Stimulated activated CD8-positive, alpha-beta memory T cell treated with anti-CD3 and anti-CD28 coated beads, Interleukin-4, amount 100 ng/mL, for 4 hours (primary cell): Measurements from ENCODE around the gene SNX25.
"Not testable (repeated sequence)": the region's sequence is repeated elsewhere in the genome, so short reads cannot be mapped to it uniquely, and the experiment has no call there.

Source experiments
- DNase-seq, 2 donors: peaks; one replicate each; pipeline ENCODE4 v3.0.0-alpha.2; 2020; ENCODE audit warnings: low read depth in 2 of 2, low spot score in 1 of 2

The SNX25 gene

DNA sequence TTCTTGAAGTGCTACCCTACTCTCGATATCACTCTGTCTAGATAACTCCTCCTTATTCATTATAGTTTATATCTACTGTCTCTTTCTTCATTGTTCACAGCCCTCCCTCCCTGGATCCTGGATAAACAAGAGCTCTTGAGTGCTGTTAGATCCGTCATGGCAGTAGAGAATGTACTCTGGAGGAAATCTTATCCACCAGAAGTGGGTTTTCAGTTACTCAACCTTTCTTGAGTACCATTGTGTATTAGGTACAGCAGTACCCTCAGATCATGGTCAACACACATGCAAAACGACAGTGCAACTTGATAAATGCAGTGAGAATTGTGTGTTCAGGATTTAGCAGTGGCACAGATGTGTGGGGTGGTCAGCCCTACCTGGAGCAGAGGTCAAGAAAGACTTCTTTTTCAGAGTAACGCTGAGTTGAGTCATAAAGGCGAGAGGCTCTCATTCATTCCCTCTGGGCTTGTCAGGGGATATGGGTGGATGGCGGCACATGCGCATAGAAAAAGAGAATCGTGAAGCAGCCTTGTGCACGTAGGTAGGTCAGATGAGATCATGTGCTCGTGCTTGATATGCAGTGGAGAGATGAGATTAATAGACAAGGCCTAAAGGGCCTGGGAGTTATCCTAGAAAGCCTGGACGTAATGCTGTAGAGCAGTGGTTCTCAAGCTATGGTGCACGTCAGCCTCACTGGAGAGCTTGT, 89.5 kb downstream of the SNX25 start:
- no peak for DNase-seq

DNA sequence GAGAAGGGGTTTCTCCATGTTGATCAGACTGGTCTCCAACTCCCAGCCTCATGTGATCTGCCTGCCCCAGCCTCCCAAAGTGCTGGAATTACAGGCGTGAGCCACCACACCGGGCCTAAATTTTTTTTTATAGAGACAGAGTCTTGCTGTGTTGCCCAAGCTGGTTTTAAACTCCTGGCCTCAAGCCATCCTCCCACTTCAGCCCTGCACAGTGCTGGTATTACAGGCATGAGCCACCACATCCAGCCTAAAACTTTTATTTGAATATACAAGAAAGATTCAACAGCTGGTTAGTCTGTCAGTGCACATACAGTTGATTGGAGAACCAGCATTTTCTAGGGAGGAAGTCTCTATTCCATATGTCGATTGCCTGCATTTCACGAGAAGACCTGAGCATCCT, 95.1 kb downstream of the SNX25 start:
- DNase-seq: no peak

GRCh38 chr4:185304944-185305690, 95.7 kb downstream of the SNX25 start:
- DNase-seq: no peak

- DNase-seq: no peak
Measured at GRCh38 chr4:185305979-185306442, 96.6 kb downstream of the SNX25 start.

- no peak for DNase-seq
Measured at GRCh38 chr4:185307136-185307950, 97.9 kb downstream of the SNX25 start.

DNA sequence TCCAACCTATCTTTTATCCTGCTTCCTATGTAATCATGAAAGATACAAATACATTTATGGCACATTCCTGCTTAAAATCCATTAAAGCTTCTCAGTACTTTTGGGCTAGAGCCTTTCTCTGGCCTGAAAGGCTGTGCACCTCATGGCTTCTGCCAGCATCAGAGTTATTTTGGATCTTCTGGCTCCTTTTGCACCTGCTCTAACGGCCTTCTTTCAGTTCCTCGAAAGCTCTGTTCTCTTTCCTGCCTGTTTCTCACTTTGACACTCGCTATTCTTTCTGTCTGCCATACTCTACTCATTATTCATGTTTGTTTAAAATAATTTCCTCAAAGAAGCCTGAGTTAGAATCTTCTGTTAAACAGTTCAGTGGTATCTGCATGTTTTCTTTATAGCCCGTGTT, 100.4 kb downstream of the SNX25 start:
- DNase-seq: no peak

DNA sequence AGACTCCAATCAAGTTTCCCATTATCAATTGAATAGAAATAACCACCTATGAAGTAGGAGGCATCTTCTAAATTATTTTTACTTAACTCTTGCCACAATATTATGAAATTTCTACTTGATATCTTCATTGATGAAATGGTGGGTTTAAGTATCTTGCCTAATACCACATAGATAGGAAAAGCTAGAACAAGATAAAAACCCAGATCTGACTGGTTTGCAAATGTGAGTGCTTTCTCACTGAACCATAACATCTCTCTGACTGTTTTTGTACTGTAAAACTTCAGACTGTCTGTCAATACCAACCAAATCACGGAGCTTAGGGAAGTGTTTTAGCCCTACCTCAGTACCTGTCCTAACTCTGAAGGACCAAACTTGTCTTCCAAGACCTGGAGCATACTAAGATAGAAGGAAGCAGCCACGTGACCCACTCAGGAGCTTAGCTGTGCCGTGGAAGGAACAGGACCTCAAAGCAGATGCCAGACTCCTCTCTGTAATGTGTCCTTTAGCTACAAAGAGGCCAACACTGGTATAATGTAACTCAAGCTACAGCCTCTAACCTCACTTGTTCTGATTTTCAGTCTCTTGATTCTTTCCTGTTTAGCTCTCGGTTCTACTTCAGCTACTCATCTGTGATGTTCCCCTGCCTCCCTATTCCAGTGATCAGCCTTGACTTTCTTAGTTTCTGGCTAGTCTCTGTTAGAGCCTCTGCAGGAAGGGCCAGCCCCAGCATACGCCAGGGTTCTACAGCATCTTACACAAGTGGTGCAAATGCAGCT, 101.9 kb downstream of the SNX25 start:
- no peak for DNase-seq

DNA sequence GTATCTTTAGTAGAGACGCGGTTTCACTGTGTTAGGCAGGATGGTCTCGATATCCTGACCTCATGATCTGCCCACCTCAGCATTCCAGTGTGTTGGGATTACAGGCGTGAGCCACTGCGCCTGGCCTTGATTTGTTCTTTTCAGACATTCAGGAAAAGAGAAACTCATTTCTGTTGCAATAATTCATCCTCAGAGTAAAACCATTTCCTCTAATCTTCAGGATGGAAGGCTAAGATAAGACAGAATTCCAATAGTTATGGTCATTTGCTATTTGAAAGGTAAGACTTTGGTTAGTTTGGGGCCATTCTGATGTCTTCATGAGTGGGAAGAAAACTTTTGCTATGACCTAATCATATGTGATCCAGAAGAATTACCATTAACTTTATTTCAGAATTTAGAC, 103.3 kb downstream of the SNX25 start:
- DNase-seq: no peak

DNA sequence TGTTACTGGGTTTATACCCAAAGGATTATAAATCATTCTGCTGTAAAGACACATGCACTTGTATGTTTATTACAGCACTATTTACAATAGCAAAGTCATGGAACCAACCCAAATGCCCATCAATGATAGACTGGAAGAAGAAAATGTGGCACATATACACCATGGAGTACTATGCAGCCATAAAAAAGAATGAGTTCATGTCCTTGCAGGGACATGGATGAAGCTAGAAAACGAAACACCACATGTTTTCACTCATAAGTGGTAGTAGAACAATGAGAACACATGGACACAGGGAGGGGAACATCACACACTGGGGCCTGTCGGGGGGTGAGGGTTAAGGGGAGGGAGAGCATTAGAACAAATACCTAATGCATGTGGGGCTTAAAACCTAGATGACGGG, 108.1 kb downstream of the SNX25 start:
- not testable (repeated sequence) for DNase-seq

DNA sequence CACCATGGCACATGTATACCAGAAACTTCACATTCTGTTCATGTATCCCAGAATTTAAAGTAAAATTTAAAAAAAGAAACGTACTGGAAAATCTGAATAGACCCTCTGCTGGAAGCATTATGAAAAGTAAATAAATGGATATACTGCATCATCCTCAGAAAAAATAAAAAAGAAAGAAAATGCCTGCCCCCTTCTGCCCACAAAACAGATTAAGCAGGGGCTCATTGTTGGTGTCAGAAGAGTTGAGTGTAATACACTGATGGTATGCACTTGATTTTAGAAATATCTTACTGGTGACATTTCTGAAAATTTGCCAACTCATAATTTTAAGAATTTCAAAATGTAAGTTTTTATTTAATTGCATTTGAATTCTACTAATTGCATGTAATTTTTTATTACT, 108.5 kb downstream of the SNX25 start:
- no peak for DNase-seq

DNA sequence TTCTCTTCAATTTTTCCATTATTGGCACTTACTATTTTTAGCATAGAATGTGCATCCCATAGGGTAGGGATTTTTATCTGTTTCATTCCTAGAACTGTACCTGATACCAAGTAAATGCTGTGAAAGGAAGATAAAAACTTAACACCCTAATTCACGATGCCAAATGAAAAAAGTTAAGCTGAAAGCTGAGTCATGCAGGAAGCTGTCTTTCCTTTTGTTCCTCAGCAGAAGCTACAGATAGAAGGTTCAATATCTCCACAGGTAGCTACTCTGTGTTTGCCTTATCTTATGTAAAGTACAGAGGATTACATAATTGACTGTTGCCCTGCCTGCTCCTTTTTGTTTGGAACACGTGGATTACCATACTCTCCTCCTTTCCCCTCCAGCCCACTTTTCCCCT, 109.3 kb downstream of the SNX25 start:
- no peak for DNase-seq

DNA sequence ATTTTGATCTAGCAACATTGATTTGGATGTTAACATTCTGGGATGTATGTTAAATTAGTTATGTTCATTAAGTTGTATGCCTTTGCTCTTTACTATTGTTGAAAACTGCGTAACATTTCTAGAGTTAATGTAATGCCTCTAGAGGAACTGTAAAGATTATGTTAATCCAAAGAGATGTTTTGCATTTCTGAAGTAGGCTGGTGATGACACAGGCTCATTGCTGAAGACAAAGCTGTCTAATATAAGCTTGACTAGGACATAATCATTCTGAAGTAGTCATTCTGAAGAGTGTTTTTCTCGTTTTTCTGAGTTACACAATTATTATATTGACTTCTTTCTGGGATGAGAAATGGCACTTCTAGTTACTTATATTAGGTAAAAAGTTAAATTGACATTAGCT, 113.4 kb downstream of the SNX25 start:
- no peak for DNase-seq

DNA sequence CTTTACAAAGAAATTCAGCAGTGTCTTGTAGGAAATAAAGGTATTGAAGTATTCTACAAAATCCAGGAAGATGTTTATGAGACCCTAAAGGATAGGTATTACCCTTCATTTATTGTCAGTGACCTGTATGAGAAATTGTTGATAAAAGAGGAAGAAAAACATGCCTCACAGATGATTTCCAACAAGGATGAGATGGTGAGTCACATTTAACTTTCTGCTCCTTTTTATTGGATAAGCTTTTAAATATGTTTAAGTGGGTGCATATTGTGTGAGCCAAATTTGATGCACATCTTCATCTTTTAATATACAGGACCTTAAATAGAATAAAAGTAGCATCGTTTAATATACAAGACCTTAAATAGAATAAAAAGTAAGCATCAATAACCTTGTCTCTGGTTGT, 114.2 kb downstream of the SNX25 start:
- no peak for DNase-seq

GRCh38 chr4:185324361-185324760, 115.0 kb downstream of the SNX25 start:
- not testable (repeated sequence) for DNase-seq

DNA sequence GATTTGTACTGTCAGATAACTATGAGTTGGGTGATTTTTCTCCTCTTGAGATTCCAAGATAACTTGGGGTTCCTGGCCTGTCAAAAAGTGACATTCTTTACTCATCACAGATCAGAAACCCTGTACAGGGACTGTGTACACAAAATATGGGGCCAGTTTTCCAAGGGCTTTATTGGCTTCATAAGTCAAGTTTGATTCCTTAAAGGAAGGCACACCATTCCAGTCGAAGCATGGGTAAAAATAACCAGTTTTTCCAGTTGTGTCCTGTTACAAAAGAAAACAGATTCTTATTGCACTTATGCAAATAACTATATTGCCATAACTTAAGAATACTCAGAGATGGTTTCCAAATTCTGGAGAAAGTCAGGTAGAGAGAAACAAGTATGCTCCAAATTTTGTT, 116.3 kb downstream of the SNX25 start:
- DNase-seq: not testable (repeated sequence)

- DNase-seq: no peak
Measured at GRCh38 chr4:185328586-185328985, 119.2 kb downstream of the SNX25 start.

DNA sequence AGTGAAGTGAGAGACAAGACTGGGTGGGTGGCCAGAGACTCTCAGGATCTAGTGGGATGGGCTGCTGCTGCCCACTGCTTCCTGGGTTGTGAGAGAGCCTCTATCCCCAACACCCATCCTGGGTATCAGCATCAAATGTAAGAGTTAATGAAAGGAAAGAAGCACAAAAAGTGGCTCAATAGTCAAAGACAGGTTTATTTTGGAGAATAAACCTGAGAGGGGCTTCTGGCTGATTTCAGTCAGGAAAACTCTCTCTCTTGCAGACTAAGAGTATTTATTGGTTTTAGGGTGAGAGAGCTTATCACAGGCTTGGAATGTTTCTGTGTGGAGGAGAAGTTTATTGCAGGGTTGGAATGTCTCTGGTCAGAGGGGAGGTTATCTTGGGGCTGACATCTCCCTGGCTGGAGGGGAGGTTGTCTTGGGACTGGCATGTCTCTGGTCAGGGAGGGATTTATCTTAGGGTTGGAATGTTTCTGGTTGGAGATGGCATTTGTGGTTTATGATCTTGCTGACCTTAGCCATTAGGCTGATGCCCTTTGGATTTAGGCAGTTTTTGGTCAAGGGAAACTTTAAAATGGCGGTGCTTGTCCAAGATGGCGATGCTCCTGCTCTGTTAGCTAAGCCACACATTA, 120.6 kb downstream of the SNX25 start:
- not testable (repeated sequence) for DNase-seq

DNA sequence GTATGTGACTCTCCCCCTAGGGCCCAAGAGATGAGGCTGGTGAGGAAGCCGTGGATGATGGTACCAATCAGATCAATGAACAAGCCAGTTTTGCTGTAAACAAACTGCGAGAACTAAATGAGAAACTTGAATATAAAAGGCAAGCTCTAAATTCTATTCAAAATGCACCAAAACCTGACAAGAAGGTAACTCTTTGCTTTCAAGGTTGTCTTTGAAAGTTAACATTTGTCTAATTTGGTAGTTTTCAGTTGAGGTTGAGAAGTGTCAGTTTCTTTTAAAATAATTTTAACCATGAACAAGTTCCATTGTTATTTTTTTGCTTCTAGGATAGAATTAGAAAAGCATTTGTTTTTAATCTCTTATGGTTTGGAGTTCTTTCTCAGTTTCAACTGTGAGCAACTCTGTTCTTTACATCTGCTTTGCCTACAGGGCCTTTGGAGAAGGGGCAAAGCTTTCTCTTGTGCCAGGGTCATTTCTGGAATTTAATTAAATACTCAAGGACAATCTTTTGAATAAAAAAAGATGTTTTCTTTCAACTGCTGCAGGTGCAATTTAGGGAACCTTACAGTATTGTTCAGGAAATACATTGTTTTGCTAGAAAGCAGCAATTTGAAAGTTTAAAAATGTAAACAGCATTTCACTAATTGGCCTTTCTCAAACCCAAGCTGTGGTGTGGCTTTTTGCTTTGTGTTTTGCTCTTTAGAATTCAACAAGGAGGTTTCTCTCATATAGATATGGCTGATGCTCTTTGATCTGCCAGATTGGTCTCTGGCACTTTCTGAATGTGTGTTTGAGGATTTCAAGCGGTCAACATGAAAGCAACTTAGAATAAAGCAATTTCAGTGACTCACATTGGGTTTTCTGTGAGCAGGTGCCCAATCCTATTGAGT, 123.4 kb downstream of the SNX25 start:
- DNase-seq: no peak

- no peak for DNase-seq
Measured at GRCh38 chr4:185334326-185334725, 124.9 kb downstream of the SNX25 start.

GRCh38 chr4:185335579-185335978, 126.2 kb downstream of the SNX25 start:
- DNase-seq: no peak
